COLO668 (cell line): ENCODE results near the gene ARHGAP21.
A peak's percentile ranks its signal among the peaks of the same experiment; 100 is the strongest.
"Not testable (repeated sequence)": the region's sequence is repeated elsewhere in the genome, so short reads cannot be mapped to it uniquely, and the experiment has no call there.

Source experiments
- DNase-seq: peaks from one replicate; lab custom pipeline; 2025; ENCODE audit not compliant: unreplicated experiment; lab: John Stamatoyannopoulos, UW

The ARHGAP21 gene

GRCh38 chr10:24642921-24643678 is 80.6 kb downstream of the ARHGAP21 start:
- DNase-seq = peak; percentile 3

GRCh38 chr10:24639124-24639523 is 84.6 kb downstream of the ARHGAP21 start:
- DNase-seq = no peak

DNA sequence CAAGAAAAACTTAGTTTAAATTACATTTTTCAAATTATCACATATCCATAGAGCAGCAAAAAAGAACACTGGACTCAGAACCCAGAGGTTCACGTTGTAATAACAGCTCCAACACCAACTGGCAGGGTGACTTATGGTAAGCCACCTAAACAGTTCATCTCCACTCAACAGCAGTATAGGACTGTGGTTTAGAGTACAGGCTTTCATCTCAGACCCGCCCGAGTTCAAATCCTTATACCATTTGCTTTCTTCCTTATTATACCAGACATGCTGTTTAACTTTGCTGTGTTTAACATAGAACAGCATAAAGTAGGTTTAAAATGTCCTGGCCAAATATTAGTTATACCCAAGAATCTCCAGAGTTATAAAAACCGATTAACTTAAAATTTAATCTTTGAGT is 97.9 kb downstream of the ARHGAP21 start:
- DNase-seq = no peak

- no peak for DNase-seq
These were observed 100.3 kb downstream of the ARHGAP21 start for GRCh38 chr10:24623383-24623782.

DNA sequence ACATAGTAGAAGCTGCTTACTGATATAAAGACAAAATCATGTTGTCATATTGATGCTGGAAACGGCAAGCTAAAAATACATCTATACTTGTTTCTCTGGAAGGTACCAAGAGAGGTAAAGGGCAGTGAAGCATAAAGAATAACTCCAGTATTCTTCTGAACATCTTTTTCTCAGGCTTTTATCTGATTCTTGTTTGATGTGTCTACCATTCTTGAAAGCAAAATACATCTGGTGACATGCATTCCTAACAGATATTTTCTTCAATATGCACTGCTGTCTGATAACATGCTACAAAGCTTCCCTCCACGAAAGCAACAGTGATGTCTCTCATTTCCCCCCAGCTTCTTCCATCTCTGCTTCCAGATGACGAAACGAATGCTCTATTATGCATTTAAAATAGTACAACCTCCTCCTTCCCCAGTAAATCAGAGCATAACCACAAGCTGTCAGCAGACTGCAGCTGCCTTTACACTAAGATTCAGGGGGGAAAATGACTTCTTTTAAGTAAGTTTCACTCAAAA is 100.8 kb downstream of the ARHGAP21 start:
- no peak for DNase-seq

- DNase-seq = not testable (repeated sequence)
These were observed 102.5 kb downstream of the ARHGAP21 start for GRCh38 chr10:24621035-24621795.

DNA sequence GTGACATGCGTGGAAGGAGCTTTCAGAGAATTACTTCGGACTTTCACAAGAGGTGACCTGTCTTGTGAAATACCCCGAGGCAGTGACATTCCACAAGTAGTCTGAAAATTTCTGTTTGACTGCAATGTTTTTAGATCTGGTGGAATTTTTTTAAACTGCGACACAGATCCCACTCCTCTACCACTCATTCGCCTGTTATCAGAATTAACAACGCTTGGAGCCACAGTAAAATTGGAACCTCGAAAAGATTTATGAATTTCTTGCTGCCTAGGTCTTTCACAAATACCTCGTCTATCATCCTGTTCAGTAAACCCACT is 103.7 kb downstream of the ARHGAP21 start:
- DNase-seq = not testable (repeated sequence)

DNA sequence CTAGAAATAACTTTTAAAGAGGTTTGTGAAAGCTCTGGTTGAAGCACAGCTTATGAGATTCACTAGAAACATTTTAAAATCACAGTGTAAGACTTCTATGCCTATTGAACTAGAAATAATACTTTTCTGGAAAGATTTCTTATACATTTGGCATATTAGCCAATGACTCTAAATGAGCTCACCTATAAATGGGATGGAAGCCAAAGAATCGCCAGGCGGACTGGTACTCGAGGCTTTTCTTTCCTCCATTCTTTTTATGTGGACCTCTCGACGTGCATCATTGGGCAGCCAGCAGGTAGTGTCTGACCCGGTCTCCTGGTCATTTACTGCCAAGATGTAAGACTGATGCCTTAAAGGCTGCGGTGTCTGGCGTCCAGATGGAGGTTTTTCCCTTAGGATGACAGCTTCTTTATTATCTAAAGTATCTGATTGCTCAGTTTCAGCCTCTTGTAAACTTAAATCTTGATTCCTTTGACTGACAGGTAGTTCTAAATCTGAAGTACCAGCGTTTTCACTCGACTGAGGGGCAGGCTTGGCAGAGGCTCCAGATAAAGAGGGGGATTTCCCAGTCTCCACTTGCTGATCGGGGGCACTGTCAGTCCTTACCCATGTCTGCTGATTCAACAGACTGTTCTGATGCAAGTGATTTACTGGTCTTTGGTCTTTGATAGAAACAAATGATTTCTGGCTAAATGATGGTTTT is 104.2 kb downstream of the ARHGAP21 start:
- not testable (repeated sequence) for DNase-seq

GRCh38 chr10:24618401-24618800 is 105.3 kb downstream of the ARHGAP21 start:
- DNase-seq = no peak

DNA sequence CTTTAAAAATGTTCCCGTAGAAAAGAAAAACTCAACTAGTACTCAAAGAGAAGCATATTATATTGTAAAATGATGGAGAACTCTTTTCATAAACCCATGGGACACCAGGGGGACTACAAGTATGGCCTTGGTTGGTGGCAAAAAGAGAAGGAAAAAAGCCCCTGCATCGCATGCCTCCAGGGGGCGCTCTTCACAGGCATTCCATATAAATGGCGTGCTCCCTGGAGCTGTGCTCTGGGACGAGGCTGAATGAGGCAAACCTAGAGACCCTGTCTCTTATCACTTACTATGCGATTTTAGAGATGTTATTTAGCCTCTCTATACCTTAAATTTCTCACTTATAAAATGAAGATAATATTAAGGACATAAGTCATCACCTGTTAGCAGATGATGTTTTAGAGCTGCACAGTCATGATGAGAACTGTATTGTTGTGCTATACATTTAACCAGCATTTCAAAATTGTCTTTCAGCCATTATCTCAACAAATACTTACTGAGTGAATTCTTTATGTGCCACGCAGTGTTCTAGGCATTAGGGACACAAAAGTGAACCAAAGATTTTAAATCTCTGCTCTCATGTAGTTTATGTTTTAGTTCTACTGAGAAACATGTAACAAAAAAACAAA is 105.8 kb downstream of the ARHGAP21 start:
- DNase-seq = peak; percentile 53

DNA sequence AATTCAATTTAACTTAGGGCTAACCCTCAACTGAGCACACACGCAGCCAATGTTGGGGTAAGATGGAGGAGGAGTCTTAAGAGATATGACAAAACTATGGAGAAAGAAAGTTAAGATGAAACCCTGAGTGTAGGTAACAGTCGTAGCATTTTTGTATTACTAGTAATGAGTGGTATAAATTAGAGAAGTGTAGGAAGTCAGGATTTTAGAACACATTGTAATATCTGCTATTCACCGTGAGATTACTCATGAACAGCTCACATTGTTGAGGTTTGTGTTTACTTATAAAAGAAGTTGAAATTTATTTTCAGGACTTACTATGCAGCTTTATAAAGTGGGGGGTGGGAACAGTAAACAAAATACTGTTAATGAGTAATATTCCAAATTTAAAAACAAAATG is 107.2 kb downstream of the ARHGAP21 start:
- no peak for DNase-seq

GRCh38 chr10:24606021-24606420 is 117.7 kb downstream of the ARHGAP21 start:
- no peak for DNase-seq

DNA sequence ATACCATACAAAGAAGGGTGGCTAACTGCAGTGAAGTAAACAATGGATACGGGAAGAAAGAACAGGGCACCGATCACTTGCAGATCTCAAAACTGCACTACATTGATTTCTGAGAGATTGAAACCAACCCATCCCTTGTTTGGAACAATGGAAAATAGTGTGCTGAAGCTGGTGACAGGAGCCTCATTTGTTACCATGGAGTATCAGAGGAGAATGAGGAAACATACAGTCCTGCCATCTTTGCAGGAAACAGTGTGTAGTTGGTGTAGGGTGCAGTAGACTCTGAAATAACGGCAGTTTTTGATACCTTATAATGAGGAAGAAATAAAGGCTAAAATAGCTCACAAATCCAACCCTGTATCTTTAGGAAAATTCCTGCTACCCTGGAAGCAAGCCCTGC is 118.5 kb downstream of the ARHGAP21 start:
- DNase-seq = no peak

DNA sequence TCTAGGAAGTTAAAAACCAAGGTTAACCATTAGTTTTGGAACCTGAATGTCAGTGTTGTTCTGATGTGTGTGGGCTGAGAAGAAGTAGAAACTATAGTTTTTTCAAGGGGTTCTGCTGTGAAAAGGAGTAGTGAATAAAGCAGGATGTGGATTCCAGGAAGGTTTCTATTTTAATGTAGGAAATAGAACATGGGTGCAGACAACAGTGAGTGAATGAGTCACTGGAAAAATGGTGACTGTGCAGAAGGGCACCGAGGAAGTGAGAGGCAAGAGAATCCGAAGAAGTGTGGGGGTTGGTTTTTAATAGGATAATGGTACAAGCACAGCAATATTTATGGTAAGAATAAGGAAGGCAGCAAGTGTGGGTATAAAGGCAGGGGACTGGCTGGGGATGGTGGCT is 120.4 kb downstream of the ARHGAP21 start:
- no peak for DNase-seq

DNA sequence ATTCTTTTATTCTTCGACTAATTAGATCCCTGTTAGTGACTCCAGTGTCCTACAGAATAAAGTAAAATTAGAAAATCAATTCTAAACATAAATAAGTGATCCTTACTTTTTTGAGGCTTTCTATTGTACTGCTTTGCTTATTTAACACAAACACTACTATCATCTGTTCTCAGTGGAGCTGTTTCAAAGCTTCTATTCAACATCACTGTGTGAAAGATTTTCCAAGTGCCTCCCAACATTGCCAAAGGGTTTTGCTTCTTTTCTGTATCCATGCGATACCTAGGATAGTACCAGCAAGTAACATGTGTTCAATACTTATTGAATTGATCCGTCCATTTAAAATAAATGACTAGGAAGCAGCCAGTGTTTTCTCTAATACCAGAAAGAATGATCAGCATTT is 125.7 kb downstream of the ARHGAP21 start:
- DNase-seq = no peak

- no peak for DNase-seq
These were observed 126.3 kb downstream of the ARHGAP21 start for GRCh38 chr10:24597426-24597825.

DNA sequence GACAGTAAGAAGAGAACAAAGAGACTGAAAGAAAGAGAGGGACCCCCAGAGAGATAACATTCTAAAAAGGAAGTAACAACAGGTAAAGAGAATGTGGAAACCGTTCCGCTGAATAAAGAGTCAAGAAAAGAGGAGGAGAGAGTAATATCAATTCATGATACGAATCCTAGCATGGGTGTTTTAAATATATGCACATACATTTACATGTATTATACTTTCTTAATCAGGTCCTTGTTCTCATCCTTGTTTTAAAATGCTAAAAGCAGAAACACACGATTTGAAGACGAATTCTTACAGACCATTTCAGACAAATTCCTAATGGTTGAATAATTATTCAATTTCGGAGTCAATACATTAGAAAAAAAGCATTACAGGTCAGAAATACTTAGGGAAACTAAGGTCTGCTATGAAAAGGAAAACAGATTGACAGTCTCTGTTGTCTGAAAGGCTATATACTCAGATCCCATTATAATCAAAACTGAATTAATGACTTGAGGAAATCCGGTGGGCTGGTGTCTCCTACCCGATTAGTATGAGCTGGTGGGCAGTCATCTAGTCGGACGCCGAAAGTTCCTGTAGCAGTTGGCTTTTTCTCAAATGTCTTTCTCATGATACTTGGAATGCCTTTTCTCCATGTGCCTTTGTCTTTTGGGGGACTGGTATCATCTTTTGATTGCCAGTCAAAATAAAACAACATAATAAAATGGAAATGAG is 127.3 kb downstream of the ARHGAP21 start:
- no peak for DNase-seq

GRCh38 chr10:24590697-24591457 is 132.8 kb downstream of the ARHGAP21 start:
- DNase-seq = no peak

DNA sequence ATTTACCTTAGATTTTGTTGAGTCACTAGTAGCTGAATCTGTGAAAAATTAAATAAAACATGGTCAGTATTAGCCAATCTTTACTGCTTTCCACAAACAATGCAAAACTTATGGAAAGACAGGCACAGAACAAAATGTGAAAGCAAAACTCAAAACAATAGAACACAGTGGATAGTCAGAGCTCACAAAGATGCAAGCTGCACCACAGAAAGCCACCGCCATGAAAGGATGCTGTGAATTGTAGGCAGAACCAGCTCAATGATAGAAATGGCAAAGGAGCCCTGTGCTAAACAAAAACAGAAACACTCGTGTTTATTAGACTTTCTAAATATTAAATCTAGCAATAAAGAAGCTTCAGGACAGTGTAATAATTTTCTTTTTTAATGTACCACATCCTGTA is 134.4 kb downstream of the ARHGAP21 start:
- no peak for DNase-seq

- no peak for DNase-seq
These were observed 143.8 kb downstream of the ARHGAP21 start for GRCh38 chr10:24579906-24580305.
